H1 (cell line): ENCODE measurements around the gene ADAMTS8.

ENCODE experiments used
- CTCF ChIP-seq, 3 experiments: IDR thresholded peaks; 1 replicate in 2 of 3; 2 replicates in 1 of 3; pipeline versions ENCODE4 v1.5.1 to v1.6.1; 2011; ENCODE audit warnings: low read length in 3 of 3, mild to moderate bottlenecking in 3 of 3, inconsistent platforms in 2 of 3, low read depth in 1 of 3, moderate library complexity in 1 of 3; ENCODE audit not compliant: insufficient read depth in 1 of 3; ENCODE audit errors: control extremely low read depth in 1 of 3
- EGR1 ChIP-seq: IDR thresholded peaks from 2 replicates; pipeline ENCODE4 v1.6.1; 2011; ENCODE audit warnings: low read depth, low read length, borderline replicate concordance
- POLR2AphosphoS5 ChIP-seq: IDR thresholded peaks from 2 replicates; pipeline ENCODE4 v1.6.1; 2011; ENCODE audit warnings: low read depth, low read length
- RFX5 ChIP-seq: IDR thresholded peaks from 2 replicates; pipeline ENCODE4 v1.6.1; 2011; ENCODE audit warnings: low read depth, low read length, improper control_type of control experiment, borderline replicate concordance

GRCh38 chr11:130422251-130422995 lies 6.0 kb downstream of the ADAMTS8 start:
- TF ChIP-seq CTCF (IDR thresholded peaks at IDR 0.05; ENCODE audit: control extremely low read depth in 1 of 3, insufficient read depth in 1 of 3, low read depth in 1 of 3, low read length in 3 of 3) = no peak
- no peak for TF ChIP-seq RFX5
- no peak for TF ChIP-seq POLR2AphosphoS5
- TF ChIP-seq EGR1 = no peak
